ENCODE data around the gene PDE6C.

PDE6C gene

GRCh38 chr10:93613126-93613525 is 789 bp downstream of the PDE6C start:
- Histone ChIP-seq H3K9me3 (ENCODE audit: severe bottlenecking) (no peaks in the 10 kb centered on the region), H3K27me3 (ENCODE audit: insufficient read depth, poor library complexity, severe bottlenecking) (no peaks in the 10 kb centered on the region), H3K4me3 (ENCODE audit: severe bottlenecking) (no peak overlapping the region), H3K4me1 (ENCODE audit: insufficient read depth, poor library complexity, severe bottlenecking) (no peaks in the 10 kb centered on the region), H3K36me3 (ENCODE audit: low read depth) (no peaks in the 10 kb centered on the region), H3K27ac (ENCODE audit: poor library complexity, severe bottlenecking) (no peak overlapping the region)
- DNase-seq (ENCODE audit: low spot score) (no peak), ATAC-seq (ENCODE audit: low read depth) (no peak)
- no peak for TF ChIP-seq CTCF (IDR thresholded peaks at IDR 0.05; ENCODE audit: poor library complexity, severe bottlenecking)

GRCh38 chr10:93614101-93614825 is 1.9 kb downstream of the PDE6C start:
- DNase-seq (ENCODE audit: low spot score) (no peak), ATAC-seq (ENCODE audit: low read depth) (no peak)
- TF ChIP-seq CTCF (IDR thresholded peaks at IDR 0.05; ENCODE audit: poor library complexity, severe bottlenecking), result no peak
- no peaks in the 10 kb centered on the region for H3K4me1 ChIP-seq (ENCODE audit: insufficient read depth, poor library complexity, severe bottlenecking)
- H3K27me3 ChIP-seq (ENCODE audit: insufficient read depth, poor library complexity, severe bottlenecking), result no peaks in the 10 kb centered on the region
- no peaks in the 10 kb centered on the region for H3K36me3 ChIP-seq (ENCODE audit: low read depth)
- H3K27ac ChIP-seq (ENCODE audit: poor library complexity, severe bottlenecking), result no peak overlapping the region
- no peak overlapping the region for H3K4me3 ChIP-seq (ENCODE audit: severe bottlenecking)
- H3K9me3 ChIP-seq (ENCODE audit: severe bottlenecking), result no peaks in the 10 kb centered on the region

GRCh38 chr10:93615576-93616235 is 3.4 kb downstream of the PDE6C start:
- Histone ChIP-seq H3K4me1 (ENCODE audit: insufficient read depth, poor library complexity, severe bottlenecking) (no peaks in the 10 kb centered on the region), H3K4me3 (ENCODE audit: severe bottlenecking) (no peak overlapping the region), H3K27me3 (ENCODE audit: insufficient read depth, poor library complexity, severe bottlenecking) (no peaks in the 10 kb centered on the region), H3K27ac (ENCODE audit: poor library complexity, severe bottlenecking) (no peak overlapping the region), H3K9me3 (ENCODE audit: severe bottlenecking) (no peaks in the 10 kb centered on the region), H3K36me3 (ENCODE audit: low read depth) (no peaks in the 10 kb centered on the region)
- DNase-seq (ENCODE audit: low spot score) (no peak), ATAC-seq (ENCODE audit: low read depth) (no peak)
- TF ChIP-seq CTCF (IDR thresholded peaks at IDR 0.05; ENCODE audit: poor library complexity, severe bottlenecking), result no peak

- Histone ChIP-seq H3K4me3 (ENCODE audit: severe bottlenecking) (no peak overlapping the region), H3K9me3 (ENCODE audit: severe bottlenecking) (no peaks in the 10 kb centered on the region), H3K36me3 (ENCODE audit: low read depth) (no peaks in the 10 kb centered on the region), H3K4me1 (ENCODE audit: insufficient read depth, poor library complexity, severe bottlenecking) (no peaks in the 10 kb centered on the region), H3K27ac (ENCODE audit: poor library complexity, severe bottlenecking) (no peak overlapping the region), H3K27me3 (ENCODE audit: insufficient read depth, poor library complexity, severe bottlenecking) (no peaks in the 10 kb centered on the region)
- TF ChIP-seq CTCF (IDR thresholded peaks at IDR 0.05; ENCODE audit: poor library complexity, severe bottlenecking), result no peak
- ATAC-seq (ENCODE audit: low read depth) (no peak), DNase-seq (ENCODE audit: low spot score) (no peak)
Measured at GRCh38 chr10:93620925-93621324, 8.6 kb downstream of the PDE6C start.

GRCh38 chr10:93622942-93623341 is 10.6 kb downstream of the PDE6C start:
- Histone ChIP-seq H3K4me3 (ENCODE audit: severe bottlenecking) (no peak overlapping the region), H3K27ac (ENCODE audit: poor library complexity, severe bottlenecking) (no peak overlapping the region), H3K9me3 (ENCODE audit: severe bottlenecking) (no peaks in the 10 kb centered on the region), H3K27me3 (ENCODE audit: insufficient read depth, poor library complexity, severe bottlenecking) (no peaks in the 10 kb centered on the region), H3K4me1 (ENCODE audit: insufficient read depth, poor library complexity, severe bottlenecking) (no peaks in the 10 kb centered on the region), H3K36me3 (ENCODE audit: low read depth) (no peaks in the 10 kb centered on the region)
- ATAC-seq (ENCODE audit: low read depth) (no peak), DNase-seq (ENCODE audit: low spot score) (no peak)
- no peak for TF ChIP-seq CTCF (IDR thresholded peaks at IDR 0.05; ENCODE audit: poor library complexity, severe bottlenecking)
